WTC11 (cell line): ENCODE data around the gene LPCAT1.

Experiments
- JUN ChIP-seq: sonication (generic); formaldehyde crosslinking; IDR thresholded peaks from 2 replicates; pipeline ENCODE4 v1.8.0; 2023; ENCODE audit warnings: mild to moderate bottlenecking, missing genetic modification reagents
- NR2C2 ChIP-seq: sonication (generic); formaldehyde crosslinking; IDR thresholded peaks from 2 replicates; pipeline ENCODE4 v1.8.0; 2022; ENCODE audit warnings: mild to moderate bottlenecking, missing genetic modification reagents
- SMAD4 ChIP-seq: sonication (generic); formaldehyde crosslinking; IDR thresholded peaks from 2 replicates; pipeline ENCODE4 v1.8.0; 2022; ENCODE audit warnings: mild to moderate bottlenecking, missing genetic modification reagents
- TF ChIP-seq, protein P1 (sequence below): fragments of 200-600 bp; IDR thresholded peaks from 2 replicates; pipeline ENCODE4 v1.8.0; 2022; ENCODE audit warnings: antibody characterized with exemption
- TF ChIP-seq, protein P2 (sequence below): sonication (generic); formaldehyde crosslinking; IDR thresholded peaks from 2 replicates; pipeline ENCODE4 v1.8.1; 2023; ENCODE audit warnings: mild to moderate bottlenecking, missing genetic modification reagents

DNA sequence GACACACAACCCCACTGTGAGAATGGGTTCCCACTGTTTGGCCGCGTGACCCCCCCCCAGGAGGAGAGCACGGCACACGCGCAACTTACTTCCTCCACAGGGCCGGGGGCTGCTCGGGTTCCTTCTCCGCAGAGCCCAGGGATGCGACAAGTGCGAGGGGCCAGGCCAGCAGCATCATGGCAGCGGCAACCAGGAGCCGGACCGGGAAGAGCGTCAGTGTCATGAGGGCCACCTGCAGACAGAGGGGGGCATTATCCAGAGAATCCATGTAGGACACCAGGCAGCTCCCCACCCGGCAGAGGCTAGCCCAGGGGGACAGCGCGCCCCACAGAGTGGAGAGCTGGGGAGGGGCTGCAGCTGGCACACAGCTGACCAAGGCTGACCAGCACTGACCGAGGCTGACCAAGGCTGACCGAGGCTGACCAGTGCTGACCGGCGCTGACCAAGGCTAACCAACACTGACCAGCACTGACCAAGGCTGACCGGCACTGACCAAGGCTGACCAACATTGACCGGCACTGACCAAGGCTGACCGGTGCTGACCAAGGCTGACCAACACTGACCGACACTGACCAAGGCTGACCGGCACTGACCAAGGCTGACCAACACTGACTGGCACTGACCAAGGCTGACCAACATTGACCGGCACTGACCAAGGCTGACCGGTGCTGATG is 22.3 kb downstream of the LPCAT1 start:
- TF ChIP-seq, protein P1, sequence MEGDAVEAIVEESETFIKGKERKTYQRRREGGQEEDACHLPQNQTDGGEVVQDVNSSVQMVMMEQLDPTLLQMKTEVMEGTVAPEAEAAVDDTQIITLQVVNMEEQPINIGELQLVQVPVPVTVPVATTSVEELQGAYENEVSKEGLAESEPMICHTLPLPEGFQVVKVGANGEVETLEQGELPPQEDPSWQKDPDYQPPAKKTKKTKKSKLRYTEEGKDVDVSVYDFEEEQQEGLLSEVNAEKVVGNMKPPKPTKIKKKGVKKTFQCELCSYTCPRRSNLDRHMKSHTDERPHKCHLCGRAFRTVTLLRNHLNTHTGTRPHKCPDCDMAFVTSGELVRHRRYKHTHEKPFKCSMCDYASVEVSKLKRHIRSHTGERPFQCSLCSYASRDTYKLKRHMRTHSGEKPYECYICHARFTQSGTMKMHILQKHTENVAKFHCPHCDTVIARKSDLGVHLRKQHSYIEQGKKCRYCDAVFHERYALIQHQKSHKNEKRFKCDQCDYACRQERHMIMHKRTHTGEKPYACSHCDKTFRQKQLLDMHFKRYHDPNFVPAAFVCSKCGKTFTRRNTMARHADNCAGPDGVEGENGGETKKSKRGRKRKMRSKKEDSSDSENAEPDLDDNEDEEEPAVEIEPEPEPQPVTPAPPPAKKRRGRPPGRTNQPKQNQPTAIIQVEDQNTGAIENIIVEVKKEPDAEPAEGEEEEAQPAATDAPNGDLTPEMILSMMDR = no peak
- TF ChIP-seq, protein P2, sequence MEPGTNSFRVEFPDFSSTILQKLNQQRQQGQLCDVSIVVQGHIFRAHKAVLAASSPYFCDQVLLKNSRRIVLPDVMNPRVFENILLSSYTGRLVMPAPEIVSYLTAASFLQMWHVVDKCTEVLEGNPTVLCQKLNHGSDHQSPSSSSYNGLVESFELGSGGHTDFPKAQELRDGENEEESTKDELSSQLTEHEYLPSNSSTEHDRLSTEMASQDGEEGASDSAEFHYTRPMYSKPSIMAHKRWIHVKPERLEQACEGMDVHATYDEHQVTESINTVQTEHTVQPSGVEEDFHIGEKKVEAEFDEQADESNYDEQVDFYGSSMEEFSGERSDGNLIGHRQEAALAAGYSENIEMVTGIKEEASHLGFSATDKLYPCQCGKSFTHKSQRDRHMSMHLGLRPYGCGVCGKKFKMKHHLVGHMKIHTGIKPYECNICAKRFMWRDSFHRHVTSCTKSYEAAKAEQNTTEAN (CRISPR knock-in tag) = no peak
- TF ChIP-seq NR2C2 (CRISPR knock-in tag) (no peak), JUN (CRISPR knock-in tag) (no peak), SMAD4 (no peak)
